ACHN (cell line): ENCODE measurements around the gene CCDC33.

Experiments
- DNase-seq: peaks from one replicate; pipeline ENCODE4 v3.0.0-alpha.2; 2015
- in situ Hi-C: cut with HindIII; loops from 2 replicates; pipeline ENCODE4 v1.10.0; 2017; ENCODE audit warnings: low sequenced_read_pairs, low pct_ligation_motif_present, low pct_unique_long_range_greater_than_20kb

CCDC33 gene

DNA sequence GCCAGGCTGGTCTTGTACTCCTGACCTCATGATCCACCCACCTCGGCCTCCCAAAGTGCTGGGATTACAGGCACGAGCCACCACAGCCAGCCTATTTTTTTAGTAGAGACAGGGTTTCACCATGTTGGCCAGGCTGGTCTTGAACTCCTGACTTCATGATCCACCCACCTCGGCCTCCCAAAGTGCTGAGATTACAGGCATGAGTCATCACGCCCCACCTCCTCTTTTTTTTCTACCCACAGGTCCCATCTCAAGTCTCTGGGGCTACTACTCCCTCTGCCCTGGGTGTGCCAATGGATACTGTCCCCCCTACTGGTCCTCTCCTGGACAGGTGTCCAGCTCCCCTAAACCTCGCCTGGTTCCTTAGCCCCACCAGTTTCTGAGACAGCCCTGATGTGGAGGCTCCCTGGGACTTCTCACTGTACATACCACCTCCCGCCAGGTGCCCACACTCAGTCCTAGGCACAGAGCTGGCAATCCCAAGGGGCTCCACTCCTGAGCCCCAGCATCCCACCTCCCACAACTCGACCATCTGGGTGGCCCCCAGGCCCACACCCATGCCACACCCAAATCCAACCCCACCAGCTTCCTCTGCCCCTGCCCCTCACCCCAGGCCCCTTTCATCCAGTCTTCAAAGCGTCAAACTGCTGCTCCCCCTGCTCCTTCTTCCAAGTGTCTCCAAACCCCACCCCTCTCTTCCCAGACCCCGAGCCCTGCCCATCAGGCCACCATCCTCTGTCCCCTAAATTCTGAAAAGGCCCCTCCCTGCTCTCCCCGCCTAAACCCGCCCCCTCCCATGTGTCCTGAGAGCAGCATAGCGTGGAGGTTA, 144.4 kb downstream of the CCDC33 start:
- in situ Hi-C loops, result no loop called here
- no peak for DNase-seq

GRCh38 chr15:74381190-74381453, 145.0 kb downstream of the CCDC33 start:
- in situ Hi-C loops, result no loop called here
- DNase-seq, result no peak

GRCh38 chr15:74381481-74381880, 145.4 kb downstream of the CCDC33 start:
- in situ Hi-C loops, result no loop called here
- no peak for DNase-seq

DNA sequence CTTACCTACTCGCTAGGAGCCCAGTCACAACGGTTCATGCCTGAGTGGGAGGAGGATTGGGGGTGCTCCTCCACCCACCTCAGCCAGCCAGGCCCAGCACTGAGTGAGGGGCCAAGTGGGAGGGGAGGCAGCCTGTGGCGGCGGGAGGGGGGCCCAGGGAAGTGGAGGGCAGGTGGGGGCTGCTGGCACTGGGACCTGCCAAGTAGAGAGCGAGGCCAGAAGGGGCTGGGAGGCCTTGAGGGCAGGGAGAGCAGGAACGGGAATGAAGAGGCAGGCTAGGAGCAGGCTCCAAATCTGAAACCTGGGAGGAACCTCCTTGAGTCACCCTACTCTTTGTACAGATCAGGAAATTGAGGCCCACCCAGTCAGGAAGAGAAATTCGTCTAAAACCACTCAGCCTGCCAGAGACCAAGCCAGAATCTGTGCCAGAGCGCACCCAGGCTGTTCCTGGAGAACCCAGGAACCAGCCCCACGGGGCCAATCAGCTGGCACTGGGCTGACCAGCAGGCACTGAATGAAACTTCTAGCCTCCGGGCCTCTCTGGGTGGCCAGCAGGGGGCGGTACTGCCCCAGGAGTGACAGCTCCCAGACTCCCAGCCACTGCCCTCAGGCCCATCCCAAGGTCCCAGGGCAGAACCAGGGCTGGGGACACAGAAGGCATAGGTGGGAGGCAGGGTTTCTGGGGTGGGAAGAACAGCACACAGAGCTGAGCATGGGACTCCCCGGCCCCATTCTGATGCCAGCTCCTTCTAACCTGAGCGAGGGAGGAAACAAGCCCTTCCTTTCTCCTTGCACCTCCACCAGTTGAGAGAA, 146.1 kb downstream of the CCDC33 start:
- in situ Hi-C loops, result no loop called here
- peak; percentile 78 for DNase-seq

DNA sequence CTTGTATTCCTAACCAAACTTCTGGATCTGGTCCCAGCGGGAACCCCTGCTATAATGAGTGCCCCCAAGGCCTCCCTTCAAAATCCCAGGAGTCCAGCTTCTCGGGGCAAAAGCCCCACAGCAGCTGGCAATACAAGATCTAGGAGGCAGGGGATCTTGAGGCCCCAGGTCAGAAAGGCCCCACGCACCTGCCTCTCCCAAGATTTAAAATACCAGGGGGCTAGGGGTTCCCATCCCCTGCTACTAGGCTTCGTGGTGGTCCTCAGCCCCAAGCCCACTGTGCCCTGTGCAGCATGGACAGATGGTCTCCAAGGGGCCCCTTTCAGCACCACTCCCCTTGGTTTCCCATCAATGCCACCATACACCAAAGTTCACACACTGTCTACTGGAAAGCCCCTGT, 147.2 kb downstream of the CCDC33 start:
- in situ Hi-C loops, result no loop called here
- DNase-seq, result no peak

- in situ Hi-C loops, result no loop called here
- DNase-seq, result no peak
Measured at GRCh38 chr15:74383695-74384565, 147.8 kb downstream of the CCDC33 start.

GRCh38 chr15:74384566-74384880, 148.4 kb downstream of the CCDC33 start:
- in situ Hi-C loops, result no loop called here

GRCh38 chr15:74384881-74385643, 148.9 kb downstream of the CCDC33 start:
- no peak for DNase-seq
- in situ Hi-C loops, result no loop called here

More at GRCh38 chr15:74384566-74384880, 148.4 kb downstream of the CCDC33 start:
- DNase-seq, result no peak

- in situ Hi-C loops, result no loop called here
- no peak for DNase-seq
Measured at GRCh38 chr15:74385733-74386132, 149.6 kb downstream of the CCDC33 start.
